Activated CD4-positive, alpha-beta T cell treated with anti-CD3 and anti-CD28 coated beads, Interleukin-2, amount 10 ng/mL, durations not matched to agents 24 days and 14 days (primary cell): ENCODE results near the gene TMEM91. TPM values are rescaled to one million over a fixed set of nuclear protein-coding genes. Genes with fewer than 3 reads are reported as not detected.

Source experiments
- DNase-seq: peaks from one replicate; pipeline ENCODE4 v3.0.0; 2022
- H3K27ac Mint-ChIP-seq: one replicate; pipeline ENCODE4 v1.8.0; 2022; ENCODE audit warnings: mild to moderate bottlenecking, mixed read lengths
- H3K27me3 Mint-ChIP-seq: one replicate; pipeline ENCODE4 v1.8.0; 2022; ENCODE audit warnings: mixed read lengths
- H3K36me3 Mint-ChIP-seq: one replicate; pipeline ENCODE4 v1.8.0; 2022; ENCODE audit warnings: low read depth, mild to moderate bottlenecking, mixed read lengths
- H3K4me1 Mint-ChIP-seq: one replicate; pipeline ENCODE4 v1.8.0; 2021; ENCODE audit warnings: mixed read lengths
- H3K4me3 Mint-ChIP-seq: one replicate; pipeline ENCODE4 v1.8.0; 2022; ENCODE audit warnings: mild to moderate bottlenecking, moderate library complexity, mixed read lengths
- H3K9me3 Mint-ChIP-seq: one replicate; pipeline ENCODE4 v1.8.0; 2021; ENCODE audit warnings: mixed read lengths
- intact Hi-C: fragments of 100-400 bp; cut with micrococcal nuclease; formaldehyde crosslinking; loops from one replicate; pipeline ENCODE4 v1.15.1; 2023
- total RNA-seq: library from RNA; stranded (reverse); gene quantifications from 2 replicates; pipeline ENCODE4 v1.2.3, GENCODE V29; 2022

Gene TMEM91
- total RNA-seq, 1 donor from 2014 or later = 5.8 TPM

GRCh38 chr19:41414461-41414860 lies 38.1 kb downstream of the TMEM91 start:
- no peak overlapping the region for H3K27ac Mint-ChIP-seq
- peaks cover 1% of the 10 kb centered on the region for H3K4me1 Mint-ChIP-seq
- intact Hi-C loops = no loop called here
- H3K4me3 Mint-ChIP-seq = no peak overlapping the region
- H3K36me3 Mint-ChIP-seq = peaks cover 34% of the 10 kb centered on the region
- H3K27me3 Mint-ChIP-seq = no peaks in the 10 kb centered on the region
- DNase-seq = no peak
- no peaks in the 10 kb centered on the region for H3K9me3 Mint-ChIP-seq

GRCh38 chr19:41415154-41415571 lies 38.8 kb downstream of the TMEM91 start:
- Mint-ChIP-seq H3K4me1 (no peaks in the 10 kb centered on the region), H3K4me3 (no peak overlapping the region), H3K36me3 (peaks cover 36% of the 10 kb centered on the region), H3K27ac (no peak overlapping the region), H3K27me3 (no peaks in the 10 kb centered on the region), H3K9me3 (no peaks in the 10 kb centered on the region)
- intact Hi-C loops = no loop called here
- no peak for DNase-seq

GRCh38 chr19:41416194-41416674 lies 39.9 kb downstream of the TMEM91 start:
- no peak for DNase-seq
- H3K27me3 Mint-ChIP-seq = no peaks in the 10 kb centered on the region
- no peak overlapping the region for H3K4me3 Mint-ChIP-seq
- H3K4me1 Mint-ChIP-seq = no peaks in the 10 kb centered on the region
- no peaks in the 10 kb centered on the region for H3K9me3 Mint-ChIP-seq
- intact Hi-C loops = no loop called here
- H3K27ac Mint-ChIP-seq = no peak overlapping the region
- peaks cover 41% of the 10 kb centered on the region for H3K36me3 Mint-ChIP-seq

- DNase-seq = no peak
- H3K9me3 Mint-ChIP-seq = no peaks in the 10 kb centered on the region
- H3K27ac Mint-ChIP-seq = no peak overlapping the region
- no peaks in the 10 kb centered on the region for H3K27me3 Mint-ChIP-seq
- H3K4me3 Mint-ChIP-seq = no peak overlapping the region
- peaks cover 33% of the 10 kb centered on the region for H3K36me3 Mint-ChIP-seq
- intact Hi-C loops = no loop called here
- H3K4me1 Mint-ChIP-seq = peaks cover 1% of the 10 kb centered on the region
Observed at GRCh38 chr19:41420101-41420880, 44.0 kb downstream of the TMEM91 start.

- Mint-ChIP-seq H3K36me3 (peaks cover 31% of the 10 kb centered on the region), H3K9me3 (no peaks in the 10 kb centered on the region), H3K4me1 (peaks cover 1% of the 10 kb centered on the region), H3K4me3 (no peak overlapping the region), H3K27ac (peak overlapping the region; percentile 18), H3K27me3 (no peaks in the 10 kb centered on the region)
- no peak for DNase-seq
- intact Hi-C loops = no loop called here
Observed at GRCh38 chr19:41421314-41421713, 45.0 kb downstream of the TMEM91 start.

GRCh38 chr19:41421973-41422372 lies 45.6 kb downstream of the TMEM91 start:
- intact Hi-C loops = no loop called here
- no peak overlapping the region for H3K27ac Mint-ChIP-seq
- no peaks in the 10 kb centered on the region for H3K9me3 Mint-ChIP-seq
- H3K36me3 Mint-ChIP-seq = peaks cover 31% of the 10 kb centered on the region
- H3K4me3 Mint-ChIP-seq = no peak overlapping the region
- H3K4me1 Mint-ChIP-seq = peaks cover 1% of the 10 kb centered on the region
- no peak for DNase-seq
- no peaks in the 10 kb centered on the region for H3K27me3 Mint-ChIP-seq

- Mint-ChIP-seq H3K36me3 (peaks cover 31% of the 10 kb centered on the region), H3K27me3 (no peaks in the 10 kb centered on the region), H3K9me3 (no peaks in the 10 kb centered on the region), H3K4me1 (peaks cover 1% of the 10 kb centered on the region), H3K4me3 (no peak overlapping the region), H3K27ac (no peak overlapping the region)
- intact Hi-C loops = no loop called here
- no peak for DNase-seq
Observed at GRCh38 chr19:41422456-41422855, 46.1 kb downstream of the TMEM91 start.

- intact Hi-C loops = no loop called here
- Mint-ChIP-seq H3K36me3 (peaks cover 31% of the 10 kb centered on the region), H3K27ac (no peak overlapping the region), H3K27me3 (no peaks in the 10 kb centered on the region), H3K9me3 (no peaks in the 10 kb centered on the region), H3K4me1 (peaks cover 6% of the 10 kb centered on the region), H3K4me3 (no peak overlapping the region)
- DNase-seq = no peak
Observed at GRCh38 chr19:41422955-41423354, 46.6 kb downstream of the TMEM91 start.

- Mint-ChIP-seq H3K27ac (no peak overlapping the region), H3K27me3 (no peaks in the 10 kb centered on the region), H3K9me3 (no peaks in the 10 kb centered on the region), H3K4me1 (peaks cover 13% of the 10 kb centered on the region), H3K36me3 (peaks cover 24% of the 10 kb centered on the region), H3K4me3 (no peak overlapping the region)
- no peak for DNase-seq
- intact Hi-C loops = no loop called here
Observed at GRCh38 chr19:41424335-41425173, 48.2 kb downstream of the TMEM91 start.

GRCh38 chr19:41425174-41426115 lies 49.1 kb downstream of the TMEM91 start:
- peak overlapping the region; percentile 70 for H3K27ac Mint-ChIP-seq
- H3K27me3 Mint-ChIP-seq = no peaks in the 10 kb centered on the region
- peaks cover 13% of the 10 kb centered on the region for H3K4me1 Mint-ChIP-seq
- no peaks in the 10 kb centered on the region for H3K9me3 Mint-ChIP-seq
- H3K4me3 Mint-ChIP-seq = no peak overlapping the region
- intact Hi-C loops = no loop called here
- peaks cover 19% of the 10 kb centered on the region for H3K36me3 Mint-ChIP-seq
- no peak for DNase-seq

GRCh38 chr19:41426116-41426841 lies 49.9 kb downstream of the TMEM91 start:
- H3K4me3 Mint-ChIP-seq = no peak overlapping the region
- intact Hi-C loops = no loop called here

GRCh38 chr19:41426952-41427646 lies 50.8 kb downstream of the TMEM91 start, which contains the start of gene B3GNT8:
Gene B3GNT8 (minus strand): TSS chr19:41427374. CDS start chr19:41426778, 596 bp downstream.
- Mint-ChIP-seq H3K4me1 (peaks cover 12% of the 10 kb centered on the region), H3K36me3 (peaks cover 24% of the 10 kb centered on the region), H3K27me3 (no peaks in the 10 kb centered on the region), H3K27ac (peak within 1 kb of the TSS; percentile 95), H3K4me3 (peak within 1 kb of the TSS; percentile 91), H3K9me3 (no peaks in the 10 kb centered on the region)
- intact Hi-C loops = no loop called here
- peak; percentile 79 for DNase-seq

More at GRCh38 chr19:41426116-41426841, 49.9 kb downstream of the TMEM91 start:
- no peaks in the 10 kb centered on the region for H3K27me3 Mint-ChIP-seq
- DNase-seq = no peak
- H3K9me3 Mint-ChIP-seq = no peaks in the 10 kb centered on the region
- H3K36me3 Mint-ChIP-seq = peaks cover 22% of the 10 kb centered on the region
- H3K27ac Mint-ChIP-seq = no peak overlapping the region
- peaks cover 13% of the 10 kb centered on the region for H3K4me1 Mint-ChIP-seq
